Body of pancreas (tissue), 4 donors: ENCODE data around the gene PER3.

Experiments used
- POLR2A ChIP-seq, 3 donors: fragments of 450-650 bp; IDR thresholded peaks; one replicate each; pipeline ENCODE4 v1.6.1; 2016; ENCODE audit warnings: antibody characterized with exemption in 3 of 3, mild to moderate bottlenecking in 2 of 3
- TF ChIP-seq, protein P1 (sequence below), 7 experiments: fragments of 450-650 bp in 4 of 7; fragments of 200-600 bp in 3 of 7; sonication (generic) in 3 of 7; IDR thresholded peaks; one replicate each; pipeline ENCODE4 v1.5.1; 2016 to 2019; ENCODE audit warnings: antibody characterized with exemption in 7 of 7

DNA sequence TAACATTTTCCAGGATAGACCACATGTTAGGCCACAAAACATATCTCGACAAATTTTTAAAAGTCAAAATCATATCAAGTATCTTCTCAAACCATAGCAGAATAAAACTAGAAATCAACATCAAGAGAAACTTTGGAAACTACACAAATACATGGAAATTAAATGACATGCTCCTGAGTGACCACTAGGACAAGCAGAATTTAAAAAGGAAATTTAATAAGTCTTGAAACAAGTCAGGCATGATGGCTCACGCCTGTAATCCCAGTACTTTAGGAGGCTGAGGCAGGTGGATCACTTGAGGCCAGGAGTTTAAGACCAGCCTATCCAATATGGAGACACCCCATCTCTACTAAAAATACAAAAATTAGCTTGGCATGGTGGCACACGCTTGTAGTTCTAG lies 95.1 kb downstream of the PER3 start:
- TF ChIP-seq, protein P1, sequence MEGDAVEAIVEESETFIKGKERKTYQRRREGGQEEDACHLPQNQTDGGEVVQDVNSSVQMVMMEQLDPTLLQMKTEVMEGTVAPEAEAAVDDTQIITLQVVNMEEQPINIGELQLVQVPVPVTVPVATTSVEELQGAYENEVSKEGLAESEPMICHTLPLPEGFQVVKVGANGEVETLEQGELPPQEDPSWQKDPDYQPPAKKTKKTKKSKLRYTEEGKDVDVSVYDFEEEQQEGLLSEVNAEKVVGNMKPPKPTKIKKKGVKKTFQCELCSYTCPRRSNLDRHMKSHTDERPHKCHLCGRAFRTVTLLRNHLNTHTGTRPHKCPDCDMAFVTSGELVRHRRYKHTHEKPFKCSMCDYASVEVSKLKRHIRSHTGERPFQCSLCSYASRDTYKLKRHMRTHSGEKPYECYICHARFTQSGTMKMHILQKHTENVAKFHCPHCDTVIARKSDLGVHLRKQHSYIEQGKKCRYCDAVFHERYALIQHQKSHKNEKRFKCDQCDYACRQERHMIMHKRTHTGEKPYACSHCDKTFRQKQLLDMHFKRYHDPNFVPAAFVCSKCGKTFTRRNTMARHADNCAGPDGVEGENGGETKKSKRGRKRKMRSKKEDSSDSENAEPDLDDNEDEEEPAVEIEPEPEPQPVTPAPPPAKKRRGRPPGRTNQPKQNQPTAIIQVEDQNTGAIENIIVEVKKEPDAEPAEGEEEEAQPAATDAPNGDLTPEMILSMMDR (IDR thresholded peaks at IDR 0.05), result no peak
- no peak for TF ChIP-seq POLR2A (IDR thresholded peaks at IDR 0.05)
